ENCODE measurements around the gene ZBTB8OS. TPM values are rescaled to one million over a fixed set of nuclear protein-coding genes. Genes with fewer than 3 reads are reported as not detected.
"Not testable (repeated sequence)": the region's sequence is repeated elsewhere in the genome, so short reads cannot be mapped to it uniquely, and the experiment has no call there.

Gene ZBTB8OS
- total RNA-seq, 1 donor from 2014 or later: 48.0 TPM

GRCh38 chr1:32679993-32680392 is 29.6 kb upstream of the ZBTB8OS start:
- DNase-seq (ENCODE audit: low spot score); H3K4me3 Mint-ChIP-seq (ENCODE audit: low read depth); H3K27ac Mint-ChIP-seq; intact Hi-C loops (cut with micrococcal nuclease); H3K9me3 Mint-ChIP-seq; H3K27me3 Mint-ChIP-seq (ENCODE audit: low read depth): not testable (repeated sequence)
- Mint-ChIP-seq H3K36me3 (ENCODE audit: low read depth) (peaks cover 75% of the 10 kb centered on the region), H3K4me1 (ENCODE audit: low read depth) (peaks cover 15% of the 10 kb centered on the region)

- DNase-seq (ENCODE audit: low spot score): no peak
- Mint-ChIP-seq H3K36me3 (ENCODE audit: low read depth) (peaks cover 81% of the 10 kb centered on the region), H3K4me1 (ENCODE audit: low read depth) (peaks cover 7% of the 10 kb centered on the region), H3K4me3 (ENCODE audit: low read depth) (no peak overlapping the region), H3K27me3 (ENCODE audit: low read depth) (no peaks in the 10 kb centered on the region), H3K27ac (no peak overlapping the region), H3K9me3 (no peaks in the 10 kb centered on the region)
- intact Hi-C loops (cut with micrococcal nuclease): no loop called here
Observed at GRCh38 chr1:32676945-32677344, 26.6 kb upstream of the ZBTB8OS start.

- H3K9me3 Mint-ChIP-seq; H3K27ac Mint-ChIP-seq; H3K27me3 Mint-ChIP-seq (ENCODE audit: low read depth); intact Hi-C loops (cut with micrococcal nuclease); H3K4me3 Mint-ChIP-seq (ENCODE audit: low read depth); H3K4me1 Mint-ChIP-seq (ENCODE audit: low read depth); DNase-seq (ENCODE audit: low spot score): not testable (repeated sequence)
- peaks cover 77% of the 10 kb centered on the region for H3K36me3 Mint-ChIP-seq (ENCODE audit: low read depth)
Observed at GRCh38 chr1:32668716-32669115, 18.4 kb upstream of the ZBTB8OS start.

GRCh38 chr1:32666901-32667566 is 16.7 kb upstream of the ZBTB8OS start:
- peaks cover 5% of the 10 kb centered on the region for H3K4me1 Mint-ChIP-seq (ENCODE audit: low read depth)
- H3K27ac Mint-ChIP-seq: no peak overlapping the region
- H3K9me3 Mint-ChIP-seq: no peaks in the 10 kb centered on the region
- DNase-seq (ENCODE audit: low spot score): no peak
- intact Hi-C loops (cut with micrococcal nuclease): no loop called here
- H3K4me3 Mint-ChIP-seq (ENCODE audit: low read depth): no peak overlapping the region
- H3K36me3 Mint-ChIP-seq (ENCODE audit: low read depth): peaks cover 66% of the 10 kb centered on the region
- no peaks in the 10 kb centered on the region for H3K27me3 Mint-ChIP-seq (ENCODE audit: low read depth)

- no peak overlapping the region for H3K4me3 Mint-ChIP-seq (ENCODE audit: low read depth)
- peaks cover 5% of the 10 kb centered on the region for H3K4me1 Mint-ChIP-seq (ENCODE audit: low read depth)
- DNase-seq (ENCODE audit: low spot score): no peak
- peaks cover 68% of the 10 kb centered on the region for H3K36me3 Mint-ChIP-seq (ENCODE audit: low read depth)
- H3K27me3 Mint-ChIP-seq (ENCODE audit: low read depth): no peaks in the 10 kb centered on the region
- intact Hi-C loops (cut with micrococcal nuclease): no loop called here
- no peaks in the 10 kb centered on the region for H3K9me3 Mint-ChIP-seq
- H3K27ac Mint-ChIP-seq: no peak overlapping the region
Observed at GRCh38 chr1:32665915-32666314, 15.6 kb upstream of the ZBTB8OS start.

- no peaks in the 10 kb centered on the region for H3K27me3 Mint-ChIP-seq (ENCODE audit: low read depth)
- H3K4me3 Mint-ChIP-seq (ENCODE audit: low read depth): no peak overlapping the region
- H3K4me1 Mint-ChIP-seq (ENCODE audit: low read depth): peaks cover 21% of the 10 kb centered on the region
- no peak for DNase-seq (ENCODE audit: low spot score)
- peaks cover 73% of the 10 kb centered on the region for H3K36me3 Mint-ChIP-seq (ENCODE audit: low read depth)
- no peaks in the 10 kb centered on the region for H3K9me3 Mint-ChIP-seq
- H3K27ac Mint-ChIP-seq: no peak overlapping the region
- intact Hi-C loops (cut with micrococcal nuclease): no loop called here
Observed at GRCh38 chr1:32659581-32659980, 9.2 kb upstream of the ZBTB8OS start.

GRCh38 chr1:32652244-32652962 is 2.1 kb upstream of the ZBTB8OS start:
- DNase-seq (ENCODE audit: low spot score): no peak
- peaks cover 63% of the 10 kb centered on the region for H3K36me3 Mint-ChIP-seq (ENCODE audit: low read depth)
- intact Hi-C loops (cut with micrococcal nuclease): no loop called here
- peak overlapping the region; percentile 93 for H3K4me3 Mint-ChIP-seq (ENCODE audit: low read depth)
- no peaks in the 10 kb centered on the region for H3K27me3 Mint-ChIP-seq (ENCODE audit: low read depth)
- peaks cover 41% of the 10 kb centered on the region for H3K4me1 Mint-ChIP-seq (ENCODE audit: low read depth)
- no peaks in the 10 kb centered on the region for H3K9me3 Mint-ChIP-seq
- peak overlapping the region; percentile 100 for H3K27ac Mint-ChIP-seq

GRCh38 chr1:32651461-32652073 is 1.2 kb upstream of the ZBTB8OS start:
- Mint-ChIP-seq H3K4me1 (ENCODE audit: low read depth) (peaks cover 38% of the 10 kb centered on the region), H3K36me3 (ENCODE audit: low read depth) (peaks cover 54% of the 10 kb centered on the region), H3K27me3 (ENCODE audit: low read depth) (no peaks in the 10 kb centered on the region), H3K4me3 (ENCODE audit: low read depth) (peak overlapping the region; percentile 93), H3K27ac (peak overlapping the region; percentile 100), H3K9me3 (no peaks in the 10 kb centered on the region)
- intact Hi-C loops (cut with micrococcal nuclease): loop anchor here (2.0 kb wide), 4 partner anchors 29 to 473 kb away; partner anchors contain the start of genes S100PBP, TXLNA and YARS1
- DNase-seq (ENCODE audit: low spot score): no peak

GRCh38 chr1:32650752-32651460 is 556 bp upstream of the ZBTB8OS start, which contains the start of gene RBBP4:
TSS of gene RBBP4 (plus strand) at chr1:32651208. CDS start at chr1:32651307, 99 bp downstream.
- no peaks in the 10 kb centered on the region for H3K27me3 Mint-ChIP-seq (ENCODE audit: low read depth)
- H3K9me3 Mint-ChIP-seq: no peaks in the 10 kb centered on the region
- H3K4me1 Mint-ChIP-seq (ENCODE audit: low read depth): peaks cover 36% of the 10 kb centered on the region
- peaks cover 53% of the 10 kb centered on the region for H3K36me3 Mint-ChIP-seq (ENCODE audit: low read depth)
- H3K27ac Mint-ChIP-seq: peak within 1 kb of the TSS; percentile 100
- peak within 1 kb of the TSS; percentile 93 for H3K4me3 Mint-ChIP-seq (ENCODE audit: low read depth)
- peak; percentile 98 for DNase-seq (ENCODE audit: low spot score)
- intact Hi-C loops (cut with micrococcal nuclease): loop anchor here (1.0 to 2.0 kb wide), 6 partner anchors 28 to 579 kb away; partner anchors contain the start of genes S100PBP, TMEM39B, TXLNA and YARS1

GRCh38 chr1:32647308-32648134 is 2.8 kb downstream of the ZBTB8OS start:
- Mint-ChIP-seq H3K4me1 (ENCODE audit: low read depth) (peaks cover 21% of the 10 kb centered on the region), H3K27ac (peak overlapping the region; percentile 34)
- DNase-seq (ENCODE audit: low spot score): no peak

GRCh38 chr1:32644426-32644825 is 5.9 kb downstream of the ZBTB8OS start:
- Mint-ChIP-seq H3K27ac (no peak overlapping the region), H3K4me3 (ENCODE audit: low read depth) (no peak overlapping the region), H3K4me1 (ENCODE audit: low read depth) (peaks cover 9% of the 10 kb centered on the region), H3K9me3 (no peaks in the 10 kb centered on the region), H3K36me3 (ENCODE audit: low read depth) (peaks cover 13% of the 10 kb centered on the region), H3K27me3 (ENCODE audit: low read depth) (no peaks in the 10 kb centered on the region)
- DNase-seq (ENCODE audit: low spot score): no peak
- intact Hi-C loops (cut with micrococcal nuclease): no loop called here

More at GRCh38 chr1:32647308-32648134, 2.8 kb downstream of the ZBTB8OS start:
- H3K4me3 Mint-ChIP-seq (ENCODE audit: low read depth): peak overlapping the region; percentile 76
- H3K27me3 Mint-ChIP-seq (ENCODE audit: low read depth): no peaks in the 10 kb centered on the region
- no peaks in the 10 kb centered on the region for H3K9me3 Mint-ChIP-seq
- peaks cover 31% of the 10 kb centered on the region for H3K36me3 Mint-ChIP-seq (ENCODE audit: low read depth)
- intact Hi-C loops (cut with micrococcal nuclease): no loop called here
